Right atrium auricular region (tissue), 2 donors: ENCODE results near the gene GMEB2. TPM values are rescaled to one million over a fixed set of nuclear protein-coding genes. Genes with fewer than 3 reads are reported as not detected.

Source experiments
- DNase-seq: peaks from one replicate; pipeline ENCODE4 v3.0.0-alpha.2; 2019; ENCODE audit warnings: low spot score
- H3K27ac ChIP-seq, 2 donors: fragments of 200-600 bp; sonication (generic); 1 replicate in 1 of 2; 2 replicates in 1 of 2; pipeline ENCODE4 v1.5.1; 2016 to 2019
- H3K27me3 ChIP-seq, 2 donors: fragments of 200-600 bp; sonication (generic); one replicate each; pipeline versions ENCODE4 v1.5.1 to v1.6.0; 2017 to 2019
- H3K36me3 ChIP-seq: fragments of 200-600 bp; sonication (generic); one replicate; pipeline ENCODE4 v1.5.1; 2016
- H3K4me1 ChIP-seq, 2 donors: fragments of 200-600 bp; sonication (generic); one replicate each; pipeline versions ENCODE4 v1.5.1 to v1.6.0; 2017 to 2019
- H3K4me3 ChIP-seq, 2 donors: fragments of 200-600 bp; sonication (generic); 1 replicate in 1 of 2; 2 replicates in 1 of 2; pipeline ENCODE4 v1.5.1; 2017 to 2019; ENCODE audit warnings: mild to moderate bottlenecking in 1 of 2, moderate library complexity in 1 of 2
- H3K9me3 ChIP-seq, 2 donors: fragments of 200-600 bp; sonication (generic); one replicate each; pipeline ENCODE4 v1.5.1; 2019
- CTCF ChIP-seq, 2 donors: fragments of 200-600 bp; sonication (generic); IDR thresholded peaks; one replicate each; pipeline ENCODE4 v1.5.1; 2019; ENCODE audit warnings: antibody characterized with exemption in 2 of 2
- total RNA-seq, 2 donors: library from RNA; depleted of rRNA; stranded (reverse); fragments of >200 nt; gene quantifications; one replicate each; pipeline ENCODE4 v1.1.0, GENCODE V29; 2016

The GMEB2 gene
- total RNA-seq, 2 donors from 2014 or later, result 5.8 to 9.4 TPM

- H3K27me3 ChIP-seq, result no peaks in the 10 kb centered on the region
- H3K27ac ChIP-seq, result no peak overlapping the region
- no peak for TF ChIP-seq CTCF (IDR thresholded peaks at IDR 0.05)
These were observed 74.2 kb downstream of the GMEB2 start for GRCh38 chr20:63552481-63553249.

GRCh38 chr20:63551068-63551467 lies 75.8 kb downstream of the GMEB2 start:
- no peaks in the 10 kb centered on the region for H3K27me3 ChIP-seq
- H3K4me1 ChIP-seq, result peaks cover 0 to 19% of the 10 kb centered on the region in 2 donors
- H3K36me3 ChIP-seq, result no peaks in the 10 kb centered on the region
- H3K9me3 ChIP-seq, result no peaks in the 10 kb centered on the region
- H3K4me3 ChIP-seq, result no peak overlapping the region
- DNase-seq, result no peak
- TF ChIP-seq CTCF (IDR thresholded peaks at IDR 0.05), result no peak
- no peak overlapping the region for H3K27ac ChIP-seq

More at GRCh38 chr20:63552481-63553249, 74.2 kb downstream of the GMEB2 start:
- Histone ChIP-seq H3K36me3 (no peaks in the 10 kb centered on the region), H3K4me1 (peaks cover 0 to 19% of the 10 kb centered on the region in 2 donors), H3K9me3 (no peaks in the 10 kb centered on the region), H3K4me3 (no peak overlapping the region)
- no peak for DNase-seq

GRCh38 chr20:63549679-63550282 lies 77.1 kb downstream of the GMEB2 start:
- DNase-seq, result no peak
- Histone ChIP-seq H3K27me3 (no peaks in the 10 kb centered on the region), H3K27ac (no peak overlapping the region), H3K9me3 (no peaks in the 10 kb centered on the region), H3K36me3 (no peaks in the 10 kb centered on the region), H3K4me3 (no peak overlapping the region), H3K4me1 (peaks cover 0 to 19% of the 10 kb centered on the region in 2 donors)
- TF ChIP-seq CTCF (IDR thresholded peaks at IDR 0.05), result no peak

- DNase-seq, result no peak
- no peaks in the 10 kb centered on the region for H3K27me3 ChIP-seq
These were observed 77.9 kb downstream of the GMEB2 start for GRCh38 chr20:63549019-63549418.

GRCh38 chr20:63548542-63548941 lies 78.4 kb downstream of the GMEB2 start:
- no peak overlapping the region for H3K4me3 ChIP-seq
- no peaks in the 10 kb centered on the region for H3K9me3 ChIP-seq
- no peak overlapping the region for H3K27ac ChIP-seq
- no peaks in the 10 kb centered on the region for H3K27me3 ChIP-seq
- TF ChIP-seq CTCF (IDR thresholded peaks at IDR 0.05), result no peak
- no peak for DNase-seq
- no peaks in the 10 kb centered on the region for H3K36me3 ChIP-seq
- H3K4me1 ChIP-seq, result peaks cover 0 to 8% of the 10 kb centered on the region in 2 donors

More at GRCh38 chr20:63549019-63549418, 77.9 kb downstream of the GMEB2 start:
- peaks cover 0 to 12% of the 10 kb centered on the region in 2 donors for H3K4me1 ChIP-seq
- no peak for TF ChIP-seq CTCF (IDR thresholded peaks at IDR 0.05)
- no peak overlapping the region for H3K4me3 ChIP-seq
- H3K36me3 ChIP-seq, result no peaks in the 10 kb centered on the region
- no peak overlapping the region for H3K27ac ChIP-seq
- no peaks in the 10 kb centered on the region for H3K9me3 ChIP-seq
